Body of pancreas (tissue), 4 donors: ENCODE data around the gene GMFB.
"Not testable (repeated sequence)": the region's sequence is repeated elsewhere in the genome, so short reads cannot be mapped to it uniquely, and the experiment has no call there.

Experiments
- CTCF ChIP-seq, 7 experiments: fragments of 450-650 bp in 4 of 7; fragments of 200-600 bp in 3 of 7; sonication (generic) in 3 of 7; IDR thresholded peaks; one replicate each; pipeline ENCODE4 v1.5.1; 2016 to 2019; ENCODE audit warnings: antibody characterized with exemption in 7 of 7
- POLR2A ChIP-seq, 3 donors: fragments of 450-650 bp; IDR thresholded peaks; one replicate each; pipeline ENCODE4 v1.6.1; 2016; ENCODE audit warnings: antibody characterized with exemption in 3 of 3, mild to moderate bottlenecking in 2 of 3

- TF ChIP-seq CTCF, POLR2A (IDR thresholded peaks at IDR 0.05): not testable (repeated sequence)
Measured at GRCh38 chr14:54442961-54443360, 45.8 kb downstream of the GMFB start.
